ENCODE measurements around the gene PKMYT1. TPM values are rescaled to one million over a fixed set of nuclear protein-coding genes. Genes with fewer than 3 reads are reported as not detected.

The PKMYT1 gene
- total and polyA plus RNA-seq, 9 of the 15 experiments (the other 6 are each of a cell fraction or from before 2014, with no cell fraction given) = 8.7 to 201 (median 37.8) TPM

- TF ChIP-seq SFPQ (IDR thresholded peaks at IDR 0.05; ENCODE audit: low read depth, low read length) (no peak), ZBED1 (IDR thresholded peaks at IDR 0.05) (peak; percentile 73; the same call in 1 of the 2 replicates), ZNF57 (CRISPR knock-in tag; IDR thresholded peaks at IDR 0.05) (no peak), RBFOX2 (IDR thresholded peaks at IDR 0.05; ENCODE audit: low read depth, low read length) (peak; percentile 52), ZSCAN29 (IDR thresholded peaks at IDR 0.05) (no peak), BMI1 (IDR thresholded peaks at IDR 0.05; ENCODE audit: low read length) (no peak)
Measured at GRCh38 chr16:2971985-2972784, 8.1 kb downstream of the PKMYT1 start (continued).

- H3K36me3 ChIP-seq (ENCODE audit: control insufficient read depth, insufficient read depth, low read length) = peaks cover 56% of the 10 kb centered on the region; the same call in 2 of the 3 replicates
- BruUV-seq (replicated peaks) = no TSS peak
- H4K20me1 ChIP-seq (replicated peaks; ENCODE audit: control insufficient read depth, insufficient read depth, low read length) = peaks cover 25% of the 10 kb centered on the region
- ATAC-seq (no peak), FAIRE-seq (no peak), DNase-seq (ENCODE audit: extremely low read depth in 1 of 4, low spot score in 3 of 4) (no peak)
- H3K9me1 ChIP-seq (ENCODE audit: control insufficient read depth, insufficient read depth, low read length) = peaks cover 3% of the 10 kb centered on the region
- intact Hi-C loops (cut with micrococcal nuclease) = no loop called here
- H3K27ac ChIP-seq (ENCODE audit: extremely low read depth, low read depth, low read length) = peak overlapping the region; percentile 84; the same call in 1 of the 3 replicates
- peak overlapping the region; percentile 96; the same call in 1 of the 2 replicates for H3K4me3 ChIP-seq
- CTCF ChIA-PET (ENCODE audit: low intra/inter-chr PET ratio) = no interaction called here
- 86% methylated on average over 35 of the region's 35 CpGs for WGBS (ENCODE audit: insufficient coverage, low coverage, missing lambda C conversion rate)
- no peaks in the 10 kb centered on the region for H3K9me3 ChIP-seq (replicated peaks; ENCODE audit: control insufficient read depth, insufficient read depth, low read depth, low read length)
- in situ Hi-C loops (cut with MboI) = no loop called here
- H3K4me2 ChIP-seq (ENCODE audit: insufficient read depth, low read length) = peak overlapping the region; percentile 78
- H2AFZ ChIP-seq (ENCODE audit: low read depth, low read length) = no peak overlapping the region
- no peaks in the 10 kb centered on the region for H3K27me3 ChIP-seq (ENCODE audit: control insufficient read depth in 2 of 2, insufficient read depth in 2 of 2, low read length in 2 of 2)
- peaks cover 15 to 97% of the 10 kb centered on the region in 2 experiments for H3K4me1 ChIP-seq (replicated peaks in 1 of 2; ENCODE audit: control insufficient read depth in 2 of 2, insufficient read depth in 2 of 2, low read length in 2 of 2)
- H3K79me2 ChIP-seq (ENCODE audit: control insufficient read depth, insufficient read depth, low read length) = peaks cover 25% of the 10 kb centered on the region
- H3K9ac ChIP-seq (ENCODE audit: insufficient read depth in 1 of 2, low read depth in 2 of 2, low read length in 2 of 2) = peak overlapping the region; percentile 77 to 99; a peak in 3 of 4 replicates
- POLR2A ChIA-PET = interaction anchor here (0.5 to 2.1 kb wide), 5 partner anchors 7 to 32 kb away, joined by 3 to 17 read pairs (median 3); partner anchors contain the start of genes KREMEN2 and PKMYT1
- TF ChIP-seq ARID1B (IDR thresholded peaks at IDR 0.05) (no peak), TEAD4 (IDR thresholded peaks at IDR 0.05; ENCODE audit: low read length) (no peak), TEAD4 (CRISPR knock-in tag; IDR thresholded peaks at IDR 0.05; ENCODE audit: borderline replicate concordance) (no peak), PTBP1 (IDR thresholded peaks at IDR 0.05; ENCODE audit: low read depth, low read length) (peak; percentile 50; the same call in 1 of the 2 replicates), SIRT6 (IDR thresholded peaks at IDR 0.05; ENCODE audit: low read depth, low read length) (peak; percentile 48), NCOA1 (IDR thresholded peaks at IDR 0.05; ENCODE audit: low read depth) (no peak), KLF16 (IDR thresholded peaks at IDR 0.05) (no peak), FIP1L1 (IDR thresholded peaks at IDR 0.05; ENCODE audit: low read depth, low read length, poor library complexity, severe bottlenecking) (peak; percentile 67), DMBX1 (CRISPR knock-in tag; IDR thresholded peaks at IDR 0.05; ENCODE audit: borderline replicate concordance) (no peak), POLR2A (conservative IDR thresholded peaks at IDR 0.05) (peak; percentile 11)
Measured at GRCh38 chr16:2971134-2971984, 8.9 kb downstream of the PKMYT1 start.
